Activated CD4-positive, alpha-beta T cell treated with anti-CD3 and anti-CD28 coated beads, Interleukin-2, Interleukin-6, amounts not matched to agents 100 ng/mL and 50 ng/mL, durations not matched to agents 16 hours and 8 hours (primary cell): ENCODE measurements around the gene NPPC.
"Not testable (repeated sequence)": the region's sequence is repeated elsewhere in the genome, so short reads cannot be mapped to it uniquely, and the experiment has no call there.

Experiments used
- DNase-seq: peaks from one replicate; pipeline ENCODE4 v3.0.0-alpha.2; 2020

NPPC gene

GRCh38 chr2:231919341-231920035, 6.7 kb downstream of the NPPC start:
- no peak for DNase-seq

GRCh38 chr2:231918501-231919330, 7.5 kb downstream of the NPPC start:
- no peak for DNase-seq

DNA sequence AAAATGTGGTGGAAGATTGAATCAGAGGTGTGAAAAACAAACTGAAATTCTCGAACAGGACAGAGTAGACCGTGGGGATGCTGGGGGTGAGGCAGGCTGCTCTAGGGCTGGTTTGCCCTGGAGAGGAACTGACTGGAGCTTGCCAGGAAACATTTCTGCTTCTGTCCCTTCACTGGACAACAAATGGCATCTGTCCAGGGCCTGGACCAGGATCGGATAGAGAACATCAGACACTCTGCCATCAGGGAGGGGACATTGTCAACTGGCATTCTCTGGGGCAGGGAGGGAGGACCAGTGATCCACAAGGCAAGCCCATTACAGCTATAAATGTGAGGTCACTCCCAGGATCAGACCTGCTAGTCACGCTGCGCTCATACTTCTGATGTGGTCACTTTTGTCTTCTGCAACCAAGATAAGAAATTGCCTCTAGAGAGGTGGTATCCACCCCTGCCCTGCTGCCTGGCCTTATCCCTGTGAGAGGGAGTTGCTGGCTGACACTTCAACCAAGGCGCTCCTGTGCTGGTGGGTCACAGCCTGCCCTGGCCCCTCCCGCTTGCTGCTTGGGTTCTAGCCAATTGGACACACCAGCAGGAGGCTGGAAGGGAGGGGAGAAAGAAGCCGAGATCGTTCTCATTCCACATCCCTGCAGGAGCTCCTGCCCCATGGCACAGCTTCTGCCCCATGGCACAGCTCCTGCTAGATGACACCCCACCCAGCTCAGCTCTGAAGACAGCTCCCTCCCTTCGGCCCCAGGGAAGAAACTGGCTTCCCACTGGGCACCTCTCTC, 8.7 kb downstream of the NPPC start:
- DNase-seq, result no peak

DNA sequence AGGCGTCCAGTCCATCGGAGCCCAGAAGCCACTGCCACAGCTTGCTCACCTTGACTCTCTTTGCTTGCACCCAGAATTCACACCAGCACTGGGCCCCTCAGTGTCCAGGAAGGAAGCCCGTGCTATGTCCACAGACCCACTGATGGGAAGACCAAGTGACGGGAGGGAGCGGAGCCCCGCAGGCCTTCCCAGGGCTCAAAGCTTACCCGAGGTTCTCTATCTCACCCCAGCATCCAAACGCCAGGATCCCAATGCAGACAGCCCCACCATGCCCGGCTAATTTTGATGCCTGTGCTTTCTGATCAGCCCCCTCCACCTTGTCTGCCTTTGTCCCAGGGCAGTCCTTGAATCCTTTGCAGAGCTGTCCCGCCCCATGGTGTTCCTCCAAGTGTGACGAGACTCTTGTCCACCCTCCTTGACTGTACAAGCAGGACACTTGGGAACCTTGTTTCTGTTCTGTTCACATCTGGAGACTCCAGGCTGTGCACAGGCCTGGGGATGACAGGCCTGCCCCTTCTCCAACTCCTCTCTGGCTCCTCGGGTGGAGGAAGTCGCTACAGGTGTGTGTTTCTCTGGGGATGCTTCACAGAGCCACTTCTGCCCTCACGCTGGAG, 12.0 kb downstream of the NPPC start:
- no peak for DNase-seq

- DNase-seq, result no peak
These were observed 14.8 kb downstream of the NPPC start for GRCh38 chr2:231911381-231911780.

- no peak for DNase-seq
These were observed 15.4 kb downstream of the NPPC start for GRCh38 chr2:231910771-231911170.

- DNase-seq, result not testable (repeated sequence)
These were observed 16.0 kb downstream of the NPPC start for GRCh38 chr2:231910161-231910560.

- DNase-seq, result no peak
These were observed 16.6 kb downstream of the NPPC start for GRCh38 chr2:231909631-231910030.

DNA sequence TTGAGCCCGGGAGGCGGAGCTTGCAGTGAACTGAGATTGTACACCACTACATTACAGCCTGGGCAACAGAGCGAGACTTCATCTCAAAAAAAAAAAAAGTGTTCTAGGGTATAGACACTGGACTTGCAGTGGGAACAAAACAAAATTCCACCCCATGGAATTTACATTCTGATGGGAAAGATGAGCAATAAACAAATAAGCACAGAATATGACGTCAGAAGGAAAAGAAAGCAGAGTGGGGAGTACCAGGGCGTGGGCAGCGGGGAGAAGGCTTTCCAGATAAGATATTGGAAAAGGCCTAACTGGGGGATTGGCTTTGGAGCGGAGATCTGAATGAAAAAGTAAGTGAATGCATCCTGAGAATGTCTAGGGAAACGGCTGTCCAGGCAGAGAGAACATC, 17.6 kb downstream of the NPPC start:
- DNase-seq, result no peak

- no peak for DNase-seq
These were observed 18.4 kb downstream of the NPPC start for GRCh38 chr2:231907765-231908164.

GRCh38 chr2:231905026-231905425, 21.2 kb downstream of the NPPC start:
- no peak for DNase-seq

- DNase-seq, result no peak
These were observed 22.0 kb downstream of the NPPC start for GRCh38 chr2:231904161-231904611.

- DNase-seq, result no peak
These were observed 23.6 kb downstream of the NPPC start for GRCh38 chr2:231902598-231902997.

GRCh38 chr2:231900972-231901371, 25.2 kb downstream of the NPPC start:
- no peak for DNase-seq

- peak; percentile 69 for DNase-seq
These were observed 25.7 kb downstream of the NPPC start for GRCh38 chr2:231900486-231900942.

DNA sequence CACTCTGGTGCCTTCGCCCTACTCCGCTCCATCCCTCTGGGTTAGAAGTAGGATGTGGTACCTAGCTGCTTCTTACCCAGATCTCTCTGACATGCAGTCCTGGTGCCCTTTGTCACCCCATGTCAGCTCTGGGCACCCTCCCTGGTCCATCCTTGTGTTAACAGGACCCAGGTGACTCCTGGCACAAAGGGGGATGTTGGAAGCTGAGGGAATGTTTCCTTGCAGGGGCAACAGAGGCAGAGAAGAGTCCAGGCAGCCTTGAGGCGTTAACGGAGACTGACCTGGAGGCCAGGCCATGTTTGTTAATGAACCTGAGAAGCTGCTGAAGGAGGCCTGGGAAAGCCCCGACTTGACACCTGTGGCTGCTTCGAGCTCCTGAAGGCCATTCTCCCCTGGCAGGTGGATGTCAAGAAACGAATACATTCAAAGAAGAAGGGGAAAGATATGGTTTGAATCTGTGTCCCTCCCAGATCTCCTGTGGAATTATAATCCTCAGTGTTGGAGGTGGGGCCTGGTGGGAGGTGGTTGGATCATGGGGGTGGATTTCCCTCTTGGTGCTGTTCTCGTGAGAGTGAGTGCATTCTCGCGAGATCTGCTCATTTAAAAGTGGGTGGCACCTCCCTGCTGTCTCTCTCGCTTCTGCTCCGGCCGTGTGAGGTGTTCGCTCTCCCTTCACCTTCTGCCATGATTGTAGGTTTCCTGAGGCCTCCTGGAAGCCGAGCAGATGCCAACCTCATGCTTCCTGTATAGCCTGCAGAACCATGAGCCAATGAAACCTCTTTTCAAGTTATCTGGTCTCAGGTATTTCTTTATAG, 31.4 kb downstream of the NPPC start:
- DNase-seq, result no peak

DNA sequence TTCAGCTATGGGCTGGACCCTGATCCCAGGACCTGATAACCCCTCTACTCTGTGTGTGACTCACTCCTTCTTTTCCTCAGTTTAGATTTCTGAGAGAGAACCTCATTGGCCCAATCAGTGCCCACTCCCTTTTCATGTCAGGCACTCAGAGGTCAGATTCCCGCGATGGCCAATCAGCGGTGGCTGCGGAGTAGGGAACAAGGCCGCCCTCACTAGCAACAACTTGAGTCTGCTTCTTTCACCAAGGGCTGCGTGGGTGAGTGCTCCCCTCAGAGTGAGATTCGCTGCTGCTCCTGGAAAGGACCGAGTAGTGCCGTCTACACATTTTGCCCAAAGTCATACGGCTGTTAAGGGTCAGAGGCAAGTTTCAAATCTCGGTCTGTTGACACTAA, 34.7 kb downstream of the NPPC start:
- no peak for DNase-seq

GRCh38 chr2:231890896-231891513, 35.2 kb downstream of the NPPC start:
- DNase-seq, result no peak

- DNase-seq, result no peak
These were observed 38.4 kb downstream of the NPPC start for GRCh38 chr2:231887756-231888155.

GRCh38 chr2:231886071-231886681, 40.0 kb downstream of the NPPC start:
- DNase-seq, result no peak
